AG10803 (cell line): ENCODE results near the gene COG7.
"Not testable (repeated sequence)": the region's sequence is repeated elsewhere in the genome, so short reads cannot be mapped to it uniquely, and the experiment has no call there.

Source experiments
- DNase-seq: peaks from one replicate; pipeline ENCODE4 v3.0.0; 2010; ENCODE audit warnings: low read depth
- H3K4me3 ChIP-seq: 2 replicates; pipeline ENCODE4 v1.5.1; 2011; ENCODE audit warnings: mild to moderate bottlenecking, low read length, control low read depth
- CTCF ChIP-seq: conservative IDR thresholded peaks from 2 replicates; pipeline ENCODE4 v1.5.1; 2011; ENCODE audit warnings: mild to moderate bottlenecking, low read length, control low read depth, inconsistent platforms

COG7 gene

GRCh38 chr16:23406024-23406423, 47.0 kb downstream of the COG7 start:
- DNase-seq: peak; percentile 9
- TF ChIP-seq CTCF: no peak
- no peak overlapping the region for H3K4me3 ChIP-seq

- H3K4me3 ChIP-seq: no peak overlapping the region
- DNase-seq: no peak
- TF ChIP-seq CTCF: no peak
Observed at GRCh38 chr16:23403547-23403946, 49.4 kb downstream of the COG7 start.

- TF ChIP-seq CTCF: no peak
- H3K4me3 ChIP-seq: no peak overlapping the region
- no peak for DNase-seq
Observed at GRCh38 chr16:23402100-23402499, 50.9 kb downstream of the COG7 start.

GRCh38 chr16:23401139-23401538, 51.9 kb downstream of the COG7 start:
- H3K4me3 ChIP-seq: no peak overlapping the region
- DNase-seq: no peak
- no peak for TF ChIP-seq CTCF

- H3K4me3 ChIP-seq, DNase-seq: not testable (repeated sequence)
Observed at GRCh38 chr16:23400447-23400846, 52.5 kb downstream of the COG7 start.

GRCh38 chr16:23398987-23399805, 53.8 kb downstream of the COG7 start:
- DNase-seq: no peak
- H3K4me3 ChIP-seq: no peak overlapping the region
- TF ChIP-seq CTCF: no peak

- DNase-seq: no peak
- no peak for TF ChIP-seq CTCF
- no peak overlapping the region for H3K4me3 ChIP-seq
Observed at GRCh38 chr16:23397464-23397863, 55.5 kb downstream of the COG7 start.

GRCh38 chr16:23395732-23396131, 57.3 kb downstream of the COG7 start:
- no peak for TF ChIP-seq CTCF
- DNase-seq: no peak
- H3K4me3 ChIP-seq: no peak overlapping the region
